ENCODE results near the gene RALGPS1.

DNA sequence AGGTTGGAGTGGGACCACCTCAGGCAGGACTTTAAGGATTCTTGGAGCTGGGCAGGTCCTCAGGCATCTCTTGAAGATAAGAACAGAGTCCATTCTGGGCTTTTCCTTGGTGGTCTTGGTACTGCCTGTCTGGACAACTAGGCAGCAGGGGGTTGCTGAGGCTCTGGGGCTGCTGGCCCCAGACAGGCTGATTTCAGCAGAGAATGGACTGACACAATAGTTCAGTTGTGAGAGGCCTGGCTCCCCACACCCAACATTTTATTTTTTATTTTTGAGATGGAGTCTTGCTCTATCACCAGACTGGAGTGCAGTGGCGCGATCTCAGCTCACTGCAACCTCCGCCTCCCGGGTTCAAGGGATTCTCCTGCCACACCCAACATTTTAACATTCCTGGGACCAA is 203.2 kb downstream of the RALGPS1 start:
- TF ChIP-seq CTCF (IDR thresholded peaks at IDR 0.05): no peak
- no peak for TF ChIP-seq POLR2A (IDR thresholded peaks at IDR 0.05)
- TF ChIP-seq POLR2AphosphoS5 (IDR thresholded peaks at IDR 0.05): no peak

Data from sigmoid colon (tissue), 4 donors.